GM12875 (cell line): ENCODE results near the gene ACAA2.

Source experiments
- H3K4me3 ChIP-seq: one replicate; pipeline ENCODE4 v1.5.1; 2011; ENCODE audit warnings: low read depth, low read length, control low read depth
- TF ChIP-seq, protein P1 (sequence below): IDR thresholded peaks from 2 replicates; pipeline ENCODE4 v1.5.1; 2011; ENCODE audit warnings: low read depth, mild to moderate bottlenecking, control low read depth, inconsistent platforms, low read length, moderate library complexity, borderline replicate concordance; ENCODE audit not compliant: insufficient read depth

The ACAA2 gene

DNA sequence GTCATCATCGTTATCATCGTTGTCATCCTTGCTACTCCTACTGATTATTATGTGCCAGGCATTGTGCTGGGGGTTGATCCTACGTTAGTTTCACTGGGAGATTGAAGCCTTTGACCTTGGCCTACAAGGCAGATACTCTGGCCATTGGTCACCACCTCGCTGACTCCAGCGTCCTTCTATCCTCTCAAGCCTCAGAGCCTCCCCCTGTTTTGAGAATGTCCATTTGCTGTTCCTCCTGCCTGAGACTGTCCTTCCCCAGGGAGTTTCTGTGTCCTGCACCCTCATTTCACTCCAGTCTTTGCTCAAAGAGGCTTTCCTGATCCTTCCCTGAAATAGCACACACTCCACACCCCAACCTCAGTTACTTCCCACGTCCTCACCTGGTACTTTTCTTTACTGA lies 57.8 kb downstream of the ACAA2 start:
- H3K4me3 ChIP-seq = no peak overlapping the region
- TF ChIP-seq, protein P1, sequence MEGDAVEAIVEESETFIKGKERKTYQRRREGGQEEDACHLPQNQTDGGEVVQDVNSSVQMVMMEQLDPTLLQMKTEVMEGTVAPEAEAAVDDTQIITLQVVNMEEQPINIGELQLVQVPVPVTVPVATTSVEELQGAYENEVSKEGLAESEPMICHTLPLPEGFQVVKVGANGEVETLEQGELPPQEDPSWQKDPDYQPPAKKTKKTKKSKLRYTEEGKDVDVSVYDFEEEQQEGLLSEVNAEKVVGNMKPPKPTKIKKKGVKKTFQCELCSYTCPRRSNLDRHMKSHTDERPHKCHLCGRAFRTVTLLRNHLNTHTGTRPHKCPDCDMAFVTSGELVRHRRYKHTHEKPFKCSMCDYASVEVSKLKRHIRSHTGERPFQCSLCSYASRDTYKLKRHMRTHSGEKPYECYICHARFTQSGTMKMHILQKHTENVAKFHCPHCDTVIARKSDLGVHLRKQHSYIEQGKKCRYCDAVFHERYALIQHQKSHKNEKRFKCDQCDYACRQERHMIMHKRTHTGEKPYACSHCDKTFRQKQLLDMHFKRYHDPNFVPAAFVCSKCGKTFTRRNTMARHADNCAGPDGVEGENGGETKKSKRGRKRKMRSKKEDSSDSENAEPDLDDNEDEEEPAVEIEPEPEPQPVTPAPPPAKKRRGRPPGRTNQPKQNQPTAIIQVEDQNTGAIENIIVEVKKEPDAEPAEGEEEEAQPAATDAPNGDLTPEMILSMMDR = no peak

DNA sequence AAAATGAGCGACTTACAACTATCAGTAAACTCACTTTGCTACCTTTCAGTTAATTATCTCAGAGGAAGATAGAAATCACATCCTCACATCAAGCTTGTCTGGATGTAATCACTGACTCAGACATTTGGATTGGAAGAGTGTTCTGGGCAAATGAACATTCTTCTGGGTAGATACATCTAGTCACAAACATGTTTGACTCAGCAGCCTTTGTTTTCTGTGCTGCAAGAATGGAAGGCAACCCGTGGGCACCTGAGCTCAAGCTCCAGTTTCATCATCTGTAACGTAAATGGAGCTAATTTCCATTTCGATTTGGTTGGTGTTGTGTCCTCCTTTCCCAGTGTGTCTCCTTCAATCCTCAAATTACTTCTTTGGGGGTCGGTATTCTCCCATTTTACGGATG lies 58.5 kb downstream of the ACAA2 start:
- TF ChIP-seq, protein P1 = no peak

DNA sequence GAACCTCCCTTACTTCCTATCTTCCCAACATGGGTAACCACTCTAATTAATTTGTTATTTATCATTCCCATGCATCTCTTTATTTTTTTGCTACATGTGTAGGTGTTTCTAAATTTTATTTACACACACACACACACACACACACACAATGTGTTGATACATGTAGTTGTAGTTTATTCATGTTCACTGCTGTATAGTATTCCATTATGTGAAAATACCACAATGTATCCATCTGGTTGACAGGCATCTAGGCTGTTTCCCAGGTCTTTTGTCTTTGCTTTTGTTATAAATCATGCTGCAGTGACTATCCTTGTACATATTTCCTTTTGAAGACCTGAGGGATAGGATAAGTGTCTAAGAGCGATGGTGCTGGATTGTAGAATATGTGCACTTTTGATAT lies 59.7 kb downstream of the ACAA2 start:
- TF ChIP-seq, protein P1 = no peak
- H3K4me3 ChIP-seq = no peak overlapping the region

More for the DNA sequence above, 58.5 kb downstream of the ACAA2 start:
- H3K4me3 ChIP-seq = no peak overlapping the region

DNA sequence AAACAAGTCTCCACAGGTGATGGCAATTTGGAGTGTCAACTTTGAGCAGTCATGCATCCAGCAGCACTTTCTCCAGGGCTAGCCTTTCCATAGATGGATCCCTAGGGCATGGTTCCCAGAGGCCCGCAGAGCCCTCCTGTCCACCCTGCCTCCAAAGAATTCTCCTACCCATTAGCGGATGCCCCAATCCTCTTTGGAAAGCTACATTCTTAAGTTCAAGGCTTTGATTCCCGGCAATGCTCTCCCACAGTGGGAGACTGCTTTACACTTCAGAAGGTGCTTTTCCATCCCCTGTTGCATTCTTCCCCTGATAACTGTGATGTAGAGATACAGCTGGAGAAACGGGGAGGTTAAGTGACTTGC lies 61.3 kb downstream of the ACAA2 start:
- no peak overlapping the region for H3K4me3 ChIP-seq
- TF ChIP-seq, protein P1 = no peak

DNA sequence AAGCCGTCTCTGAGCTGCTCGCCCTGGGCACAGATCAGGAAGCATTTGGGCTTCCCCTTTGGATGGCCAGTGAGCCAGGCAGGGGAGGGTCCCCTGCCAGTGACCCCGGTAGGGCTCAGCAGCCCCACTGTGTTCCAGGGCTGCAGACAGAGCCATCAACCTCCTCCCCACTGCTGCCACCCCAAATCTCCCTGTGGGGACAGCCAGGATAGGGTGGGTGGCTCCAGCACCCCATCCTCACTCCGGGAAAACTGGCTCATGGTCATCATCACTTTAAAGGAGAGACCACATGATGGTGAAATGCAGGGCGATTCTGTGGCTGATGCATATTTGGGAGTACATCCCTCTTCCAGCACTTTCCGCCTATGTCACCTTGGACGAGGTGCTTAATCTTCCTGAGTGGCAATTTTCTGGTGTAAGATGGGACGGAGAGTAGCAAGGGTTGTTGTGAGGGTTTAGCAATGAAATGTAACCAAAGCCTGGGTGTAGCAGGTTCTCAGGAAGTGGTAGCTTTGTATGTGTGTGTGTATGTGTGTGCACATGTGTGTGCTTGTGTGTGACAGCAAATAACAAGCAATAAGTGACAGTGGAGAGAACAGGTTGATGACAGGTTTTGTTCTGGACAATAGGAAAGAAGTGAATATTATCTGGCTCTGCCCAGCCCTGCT lies 61.8 kb downstream of the ACAA2 start:
- TF ChIP-seq, protein P1 = no peak
- no peak overlapping the region for H3K4me3 ChIP-seq

DNA sequence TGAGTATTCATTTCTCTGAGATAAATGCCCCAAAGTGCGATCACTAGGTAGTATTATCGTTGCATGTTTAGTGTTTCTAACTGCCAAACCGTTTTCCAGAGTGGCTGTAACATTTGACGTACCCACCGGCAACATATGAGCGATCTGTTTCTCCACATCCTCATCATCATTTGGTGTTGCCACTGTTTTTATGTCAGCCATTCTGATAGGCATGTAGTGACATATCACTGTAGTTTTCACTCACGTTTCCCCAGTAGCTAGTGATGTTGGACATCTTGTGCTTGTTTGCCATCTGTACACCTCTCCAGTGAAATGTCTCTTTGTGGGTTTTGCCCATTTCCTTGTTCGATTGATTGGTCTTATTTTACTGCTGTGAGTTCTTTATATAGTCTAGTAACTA lies 63.8 kb downstream of the ACAA2 start:
- no peak overlapping the region for H3K4me3 ChIP-seq
- TF ChIP-seq, protein P1 = no peak

DNA sequence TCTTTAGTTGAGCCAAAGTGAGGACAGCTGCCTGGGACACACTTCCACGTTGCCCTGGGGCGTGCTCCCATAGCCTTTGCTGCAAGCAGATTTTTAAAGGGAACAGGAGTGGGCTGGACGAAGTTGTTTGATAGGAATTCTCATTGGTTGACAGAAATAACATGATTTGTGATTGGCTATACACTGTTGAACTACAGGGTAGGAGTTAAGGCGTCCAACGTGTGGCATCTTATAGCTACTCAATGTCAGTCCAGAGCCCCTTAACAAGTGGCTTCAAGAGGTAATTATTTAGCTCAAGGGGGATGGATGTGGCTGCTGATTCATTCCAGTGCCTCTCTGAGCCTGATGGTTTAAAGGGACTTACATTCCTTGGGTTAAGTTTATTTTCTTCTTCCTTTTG lies 65.5 kb downstream of the ACAA2 start:
- no peak overlapping the region for H3K4me3 ChIP-seq
- TF ChIP-seq, protein P1 = no peak
